GM18907 (cell line): ENCODE data around the gene PKP2.
"Not testable (repeated sequence)": the region's sequence is repeated elsewhere in the genome, so short reads cannot be mapped to it uniquely, and the experiment has no call there.

Source experiments
- ATAC-seq: cut with Tn5 transposase; IDR thresholded peaks from one replicate; pipeline ENCODE4 v1.9.1; 2021; ENCODE audit warnings: mild to moderate bottlenecking, moderate library complexity; ENCODE audit not compliant: unreplicated experiment

The PKP2 gene

GRCh38 chr12:32864731-32865130 lies 31.8 kb downstream of the PKP2 start:
- ATAC-seq: no peak

GRCh38 chr12:32863128-32863527 lies 33.4 kb downstream of the PKP2 start:
- no peak for ATAC-seq

GRCh38 chr12:32861658-32862057 lies 34.9 kb downstream of the PKP2 start:
- ATAC-seq: not testable (repeated sequence)

- no peak for ATAC-seq
Observed at GRCh38 chr12:32860192-32860591, 36.4 kb downstream of the PKP2 start.

- no peak for ATAC-seq
Observed at GRCh38 chr12:32859389-32859788, 37.2 kb downstream of the PKP2 start.

- ATAC-seq: no peak
Observed at GRCh38 chr12:32854716-32855115, 41.9 kb downstream of the PKP2 start.

- no peak for ATAC-seq
Observed at GRCh38 chr12:32854097-32854496, 42.5 kb downstream of the PKP2 start.

- ATAC-seq: no peak
Observed at GRCh38 chr12:32847287-32847686, 49.3 kb downstream of the PKP2 start.

GRCh38 chr12:32846053-32846452 lies 50.5 kb downstream of the PKP2 start:
- ATAC-seq: no peak

GRCh38 chr12:32843528-32844095 lies 53.0 kb downstream of the PKP2 start:
- ATAC-seq: no peak

- ATAC-seq: no peak
Observed at GRCh38 chr12:32841061-32841460, 55.5 kb downstream of the PKP2 start.

- ATAC-seq: no peak
Observed at GRCh38 chr12:32839828-32840227, 56.7 kb downstream of the PKP2 start.

- ATAC-seq: no peak
Observed at GRCh38 chr12:32837974-32838373, 58.6 kb downstream of the PKP2 start.

GRCh38 chr12:32836710-32837109 lies 59.9 kb downstream of the PKP2 start:
- ATAC-seq: no peak

- ATAC-seq: no peak
Observed at GRCh38 chr12:32834122-32834521, 62.5 kb downstream of the PKP2 start.

GRCh38 chr12:32828552-32828951 lies 68.0 kb downstream of the PKP2 start:
- no peak for ATAC-seq

GRCh38 chr12:32828120-32828519 lies 68.5 kb downstream of the PKP2 start:
- ATAC-seq: no peak

GRCh38 chr12:32826807-32827412 lies 69.7 kb downstream of the PKP2 start:
- no peak for ATAC-seq

GRCh38 chr12:32824596-32824995 lies 72.0 kb downstream of the PKP2 start:
- ATAC-seq: no peak

- no peak for ATAC-seq
Observed at GRCh38 chr12:32822344-32822743, 74.2 kb downstream of the PKP2 start.

- ATAC-seq: no peak
Observed at GRCh38 chr12:32821710-32822109, 74.9 kb downstream of the PKP2 start.

- no peak for ATAC-seq
Observed at GRCh38 chr12:32821293-32821692, 75.3 kb downstream of the PKP2 start.

- ATAC-seq: no peak
Observed at GRCh38 chr12:32820376-32820931, 76.1 kb downstream of the PKP2 start.
